ENCODE measurements around the gene BCL7B.
"Not testable (repeated sequence)": the region's sequence is repeated elsewhere in the genome, so short reads cannot be mapped to it uniquely, and the experiment has no call there.

BCL7B gene

GRCh38 chr7:73557397-73558257, at the start of gene BCL7B:
Gene BCL7B, minus strand, starts transcription at chr7:73557690. Its CDS starts 112 bp downstream, at chr7:73557578.
- peak; percentile 98 for DNase-seq (ENCODE audit: low spot score)

DNA sequence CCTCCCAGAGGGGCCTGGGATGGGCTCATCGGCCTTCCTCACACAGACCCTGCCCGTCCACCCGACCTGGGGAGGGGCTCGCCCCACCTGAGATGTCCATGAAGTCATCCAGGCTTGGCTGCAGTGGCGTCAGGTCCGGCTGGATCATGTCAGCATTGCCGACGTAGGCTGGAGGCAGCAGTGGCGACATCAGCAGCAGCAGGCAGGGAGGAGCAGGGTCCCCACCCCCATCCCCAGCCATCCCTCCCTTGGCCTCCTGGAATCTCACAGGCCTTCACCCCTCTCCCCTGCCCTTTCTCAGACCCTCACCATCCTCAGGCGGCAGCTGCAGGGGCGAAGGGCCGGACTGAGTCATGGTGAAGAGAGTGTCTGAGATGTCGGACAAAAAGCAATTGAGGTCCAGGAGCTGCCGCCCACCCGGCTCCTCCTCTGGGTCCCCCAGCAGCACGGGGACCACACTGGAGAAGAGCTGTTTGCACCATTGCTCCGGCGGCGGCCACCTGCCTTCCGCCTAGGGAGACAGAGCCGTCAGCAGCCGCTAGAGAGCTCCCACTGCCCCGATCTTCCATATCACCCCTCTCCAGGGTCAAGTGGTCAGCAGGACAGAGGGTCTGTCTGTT, 48.2 kb upstream of the BCL7B start:
- DNase-seq (ENCODE audit: low spot score), result no peak

GRCh38 chr7:73602721-73603651, 45.5 kb upstream of the BCL7B start:
- no peak for DNase-seq (ENCODE audit: low spot score)

GRCh38 chr7:73599916-73600315, 42.4 kb upstream of the BCL7B start:
- no peak for DNase-seq (ENCODE audit: low spot score)

GRCh38 chr7:73599151-73599882, 41.8 kb upstream of the BCL7B start:
- no peak for DNase-seq (ENCODE audit: low spot score)

- no peak for DNase-seq (ENCODE audit: low spot score)
Observed at GRCh38 chr7:73597978-73598782, 40.7 kb upstream of the BCL7B start.

DNA sequence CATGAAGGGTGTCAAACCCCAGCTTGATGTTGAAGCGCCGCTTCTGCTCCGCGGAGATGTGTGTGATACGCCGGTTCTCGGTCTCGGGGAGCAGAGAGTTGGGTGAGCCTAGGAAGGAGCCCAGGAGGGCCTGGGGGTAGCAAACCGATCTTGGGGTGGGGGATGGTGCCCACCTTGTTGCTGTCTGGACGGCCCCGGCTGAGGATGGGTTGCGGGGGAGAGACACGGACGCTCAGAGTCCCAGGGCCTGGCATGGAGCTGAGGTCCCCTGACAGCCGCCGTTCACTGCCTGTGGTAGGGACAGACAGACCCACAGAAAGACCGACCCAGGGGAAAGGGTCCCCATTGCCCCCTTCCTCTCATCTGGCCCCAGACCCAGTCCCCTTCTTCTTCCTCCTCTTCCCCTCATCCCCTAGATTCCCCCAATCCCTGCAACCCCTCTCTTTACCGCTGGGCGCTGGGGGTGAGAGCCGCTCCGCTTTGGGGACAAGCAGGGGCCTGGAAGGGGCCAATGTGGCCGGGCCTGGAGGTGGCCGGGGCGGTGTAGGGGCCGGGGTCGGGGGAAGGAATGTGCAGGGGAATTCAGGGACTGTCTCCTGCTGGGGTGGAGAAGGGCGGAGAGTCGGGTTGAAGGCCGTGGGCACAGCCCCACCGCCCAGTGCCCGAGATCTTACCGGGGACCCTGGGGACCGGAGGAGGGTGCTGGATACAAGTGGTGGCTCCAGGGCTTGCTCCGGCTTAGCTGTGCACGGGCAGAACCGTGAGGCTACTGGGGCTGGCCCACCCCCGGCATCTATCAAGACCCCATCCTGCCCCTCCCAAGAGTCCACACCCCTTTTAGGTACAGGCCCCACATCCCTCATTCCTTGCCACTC, 38.9 kb upstream of the BCL7B start:
- no peak for DNase-seq (ENCODE audit: low spot score)

GRCh38 chr7:73595358-73595757, 37.9 kb upstream of the BCL7B start:
- DNase-seq (ENCODE audit: low spot score), result no peak

- no peak for DNase-seq (ENCODE audit: low spot score)
Observed at GRCh38 chr7:73593207-73594045, 35.9 kb upstream of the BCL7B start.

DNA sequence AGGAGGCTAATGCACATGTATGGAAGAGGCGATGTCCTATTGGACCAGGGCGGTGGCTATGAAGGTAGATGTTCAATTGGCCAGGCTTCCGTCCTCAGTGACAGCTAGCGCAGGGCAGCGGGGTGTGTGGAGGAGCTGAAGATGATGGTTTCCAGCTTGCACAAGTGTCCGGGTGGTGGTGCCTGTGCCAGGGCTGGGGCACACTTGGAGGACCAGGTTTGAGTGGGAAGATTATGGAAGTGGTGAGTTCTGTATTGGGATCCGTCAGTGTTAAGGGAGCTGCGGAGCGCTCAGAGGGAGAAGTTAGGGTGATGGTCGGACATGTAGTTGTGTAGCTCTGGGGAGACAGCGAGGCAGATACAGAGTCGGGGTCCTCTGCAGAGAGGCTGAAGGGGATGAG, 29.4 kb upstream of the BCL7B start:
- DNase-seq (ENCODE audit: low spot score), result no peak

DNA sequence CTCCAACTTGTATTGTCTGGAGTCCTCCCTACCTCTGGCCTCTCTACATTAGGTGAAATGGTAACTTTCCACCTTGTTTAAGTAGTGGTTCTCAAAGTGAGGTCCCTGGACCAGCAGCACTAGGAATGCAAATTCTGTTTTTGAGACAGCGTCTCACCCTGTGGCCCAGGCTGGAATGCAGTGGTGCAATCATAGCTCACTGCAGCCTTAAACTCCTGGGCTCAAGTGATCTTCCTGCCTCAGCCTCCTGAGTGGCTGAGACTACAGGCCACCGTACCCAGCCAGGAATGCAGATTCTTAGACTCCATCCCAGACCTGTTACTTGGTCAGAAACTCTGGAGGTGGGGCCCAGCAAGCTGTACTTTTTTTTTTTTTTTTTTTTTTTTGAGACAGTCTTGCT, 27.7 kb upstream of the BCL7B start:
- DNase-seq (ENCODE audit: low spot score), result no peak

DNA sequence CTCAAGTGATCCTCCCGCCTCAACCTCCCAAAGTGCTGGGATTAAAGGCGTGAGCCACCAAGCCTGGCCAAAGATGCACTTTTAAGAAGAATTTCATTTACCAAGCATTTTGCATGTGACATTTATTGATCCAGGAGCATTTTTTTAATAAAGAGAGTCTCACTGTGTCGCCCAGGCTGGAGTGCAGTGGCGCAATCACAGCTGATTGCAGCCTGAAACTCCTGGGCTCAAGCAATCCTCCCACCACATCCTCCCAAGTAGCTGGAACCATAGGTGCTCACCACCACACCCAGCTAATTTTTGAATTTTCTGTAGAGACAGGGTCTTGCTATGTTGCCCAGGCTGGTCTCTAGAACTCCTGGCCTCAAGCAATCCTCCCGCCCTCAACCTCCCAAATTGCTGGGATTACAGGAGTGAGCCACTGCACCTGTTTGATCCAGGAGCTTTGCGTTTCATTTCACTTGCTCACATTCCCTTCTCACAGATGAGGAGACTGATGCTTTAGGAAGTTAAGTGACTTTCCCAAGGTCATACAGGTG, 25.2 kb upstream of the BCL7B start:
- no peak for DNase-seq (ENCODE audit: low spot score)

GRCh38 chr7:73581006-73581405, 23.5 kb upstream of the BCL7B start:
- not testable (repeated sequence) for DNase-seq (ENCODE audit: low spot score)

DNA sequence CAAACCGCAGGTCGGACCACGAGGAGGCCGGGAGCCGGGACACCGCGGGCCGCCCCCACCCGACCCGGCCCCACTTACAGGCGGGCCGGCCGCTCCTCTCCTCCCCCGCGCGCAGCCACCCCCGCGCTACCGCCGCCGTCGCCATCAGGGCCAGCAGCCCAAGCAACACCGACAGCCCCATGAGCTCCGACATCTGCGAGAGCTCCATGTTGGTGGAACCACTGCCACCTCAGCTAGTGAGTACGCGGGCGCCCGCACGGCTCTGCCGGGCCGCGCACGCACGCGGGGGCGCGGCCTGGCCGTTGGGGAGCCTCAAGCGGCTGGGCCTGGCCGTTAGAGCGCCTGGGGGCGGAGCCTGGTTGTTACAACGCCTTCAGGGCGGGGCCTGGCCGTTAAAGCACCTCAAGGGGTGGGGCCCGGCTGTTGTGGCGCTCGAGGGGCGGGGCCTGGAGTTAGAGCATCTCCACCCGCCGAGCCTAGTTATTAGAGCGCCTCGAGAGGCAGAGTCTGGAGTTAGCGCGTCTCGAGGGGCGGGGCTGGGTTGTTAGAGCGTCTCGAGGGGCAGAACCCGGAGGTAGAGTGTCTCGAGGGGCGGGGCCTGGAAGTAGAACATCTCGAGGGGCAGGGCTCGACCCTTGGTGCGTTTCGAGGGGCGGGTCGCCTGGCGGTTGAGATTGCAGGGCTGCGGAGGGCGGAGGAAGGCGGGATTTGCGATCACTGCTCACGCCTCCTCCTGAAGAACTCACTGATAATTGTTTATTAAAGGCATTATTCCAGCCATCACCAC, 21.0 kb upstream of the BCL7B start, which contains the start of gene TBL2:
TBL2 (minus strand) TSS at position 238 of the 787 bp plus-strand sequence; CDS start at position 208, 30 bp downstream.
- peak; percentile 100 for DNase-seq (ENCODE audit: low spot score)

GRCh38 chr7:73577627-73578341, 20.3 kb upstream of the BCL7B start:
- no peak for DNase-seq (ENCODE audit: low spot score)

- no peak for DNase-seq (ENCODE audit: low spot score)
Observed at GRCh38 chr7:73573791-73574190, 16.3 kb upstream of the BCL7B start.

DNA sequence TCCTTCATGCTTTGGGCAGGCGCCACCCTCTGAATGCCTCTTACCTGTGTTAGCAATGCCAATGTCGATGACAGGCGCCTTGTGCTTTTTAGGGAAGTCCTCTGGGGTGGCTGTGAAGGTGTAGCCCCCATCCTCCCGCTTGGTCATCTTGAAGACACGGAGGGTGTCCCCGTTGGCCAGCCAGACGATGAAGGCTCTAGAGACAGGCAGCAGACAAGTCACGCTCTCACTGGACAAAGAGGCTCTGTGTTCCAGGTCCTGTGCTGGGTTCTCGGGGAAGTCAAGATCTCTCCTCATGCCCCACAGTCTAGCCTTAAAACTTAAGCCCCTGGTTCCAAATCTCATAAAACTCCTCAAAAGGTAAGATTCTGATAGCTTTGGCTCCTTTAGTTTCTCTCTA, 15.8 kb upstream of the BCL7B start:
- no peak for DNase-seq (ENCODE audit: low spot score)

All from AG08396 (cell line).